Measurements from ENCODE around the gene EHMT2.
A peak's percentile ranks its signal among the peaks of the same experiment; 100 is the strongest.
"Not testable (repeated sequence)": the region's sequence is repeated elsewhere in the genome, so short reads cannot be mapped to it uniquely, and the experiment has no call there.

Gene EHMT2

GRCh38 chr6:31911826-31912585 lies 14.5 kb upstream of the EHMT2 start:
- no peak for DNase-seq

DNA sequence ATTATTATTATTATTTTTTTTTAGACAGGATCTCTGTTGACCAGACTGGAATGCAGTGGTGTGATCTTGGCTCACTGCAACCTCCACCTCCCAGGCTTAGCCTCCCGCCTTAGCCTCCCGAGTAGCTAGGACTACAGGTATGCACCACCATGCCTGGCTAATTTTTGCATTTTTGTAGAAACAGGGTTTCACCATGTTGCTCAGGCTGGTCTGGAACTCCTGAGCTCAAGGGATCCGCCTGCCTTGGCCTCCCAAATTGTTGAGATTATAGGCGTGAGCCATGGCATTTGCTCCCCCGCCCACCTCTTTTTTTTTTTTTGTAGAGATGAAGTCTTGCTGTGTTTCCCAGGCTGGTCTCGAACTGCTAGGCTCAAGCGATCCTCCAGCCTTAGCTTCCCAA lies 11.8 kb upstream of the EHMT2 start:
- not testable (repeated sequence) for DNase-seq

GRCh38 chr6:31908791-31909190 lies 11.3 kb upstream of the EHMT2 start:
- no peak for DNase-seq

- DNase-seq, result not testable (repeated sequence)
Measured at GRCh38 chr6:31908255-31908654, 10.8 kb upstream of the EHMT2 start.

DNA sequence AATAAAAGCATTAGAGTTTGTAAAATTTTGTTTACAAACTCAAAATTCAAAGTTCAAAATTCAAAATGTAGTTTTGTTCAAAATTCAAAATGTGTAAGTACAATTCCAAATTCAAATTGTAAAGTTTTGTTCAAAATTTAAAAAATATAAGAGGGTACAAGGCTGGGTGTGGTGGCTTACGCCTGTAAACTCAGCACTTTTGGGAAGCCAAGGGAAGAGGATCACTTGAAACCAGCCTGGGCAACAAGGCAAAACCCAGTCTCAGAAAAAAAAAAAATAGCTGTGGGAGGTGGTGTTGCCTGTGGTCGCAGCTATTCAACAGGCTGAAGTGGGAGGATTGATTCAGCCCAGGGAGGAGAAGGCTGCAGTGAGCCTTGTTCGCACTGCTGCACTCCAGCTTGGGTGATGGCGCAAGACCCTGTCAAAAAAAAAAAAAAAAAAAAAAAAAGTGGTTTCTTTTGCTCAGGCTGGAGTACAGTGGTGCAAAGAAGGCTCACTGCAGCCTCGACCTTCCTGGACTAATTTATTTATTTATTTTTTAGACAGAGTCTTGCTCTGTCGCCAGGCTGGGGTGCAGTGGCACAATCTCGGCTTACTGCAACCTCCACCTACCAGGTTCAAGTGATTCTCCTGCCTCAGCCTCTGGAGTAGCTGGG lies 9.8 kb upstream of the EHMT2 start:
- DNase-seq, result no peak

- not testable (repeated sequence) for DNase-seq
Measured at GRCh38 chr6:31906727-31907126, 9.2 kb upstream of the EHMT2 start.

- no peak for DNase-seq
Measured at GRCh38 chr6:31906122-31906521, 8.6 kb upstream of the EHMT2 start.

GRCh38 chr6:31905041-31905440 lies 7.5 kb upstream of the EHMT2 start:
- no peak for DNase-seq

GRCh38 chr6:31903957-31904356 lies 6.5 kb upstream of the EHMT2 start:
- no peak for DNase-seq

DNA sequence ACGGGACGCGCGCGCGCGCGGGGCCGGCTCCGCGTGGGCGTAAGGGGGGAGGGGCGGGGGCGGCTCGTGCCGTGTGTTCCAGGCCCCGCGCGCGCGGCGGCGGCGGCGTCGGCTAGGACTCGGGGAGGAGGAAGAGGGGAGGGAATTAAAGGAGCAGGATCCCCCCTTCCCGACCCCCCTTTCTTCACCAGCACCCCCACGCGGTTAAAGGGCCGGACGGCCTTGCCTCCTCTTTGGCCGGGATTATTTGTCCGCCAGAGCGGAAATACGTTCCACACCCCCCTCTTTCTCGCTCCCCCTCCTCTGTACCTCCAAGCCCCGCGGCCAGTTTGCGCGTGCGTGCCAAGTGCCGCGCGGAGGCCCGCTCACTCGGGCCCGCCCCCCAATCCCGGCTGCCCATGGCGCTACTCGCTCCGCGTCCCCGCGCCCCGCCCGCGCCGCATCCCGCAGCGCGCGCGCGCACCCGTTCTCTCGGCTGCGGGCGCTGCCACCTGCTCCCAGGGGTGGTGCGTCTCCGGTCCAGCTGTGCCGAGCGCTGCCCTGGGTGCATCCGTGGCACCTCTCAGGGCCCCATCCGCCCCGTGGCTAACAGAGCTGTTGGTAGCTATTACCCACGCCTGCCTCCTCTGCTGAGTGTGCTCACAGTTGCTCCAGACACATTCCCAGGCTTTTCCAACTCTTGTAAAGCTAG lies 4.6 kb upstream of the EHMT2 start, which contains the start of gene ZBTB12:
TSS of gene ZBTB12 (minus strand) at position 134 of the 691 bp plus-strand sequence. CDS start 781 bp downstream, outside the sequence.
- peak; percentile 73 to 94 for DNase-seq

- DNase-seq, result peak in 1 of 2 experiments; percentile 59
Measured at GRCh38 chr6:31901415-31901952, 4.0 kb upstream of the EHMT2 start.

- no peak for DNase-seq
Measured at GRCh38 chr6:31900917-31901414, 3.5 kb upstream of the EHMT2 start.

DNA sequence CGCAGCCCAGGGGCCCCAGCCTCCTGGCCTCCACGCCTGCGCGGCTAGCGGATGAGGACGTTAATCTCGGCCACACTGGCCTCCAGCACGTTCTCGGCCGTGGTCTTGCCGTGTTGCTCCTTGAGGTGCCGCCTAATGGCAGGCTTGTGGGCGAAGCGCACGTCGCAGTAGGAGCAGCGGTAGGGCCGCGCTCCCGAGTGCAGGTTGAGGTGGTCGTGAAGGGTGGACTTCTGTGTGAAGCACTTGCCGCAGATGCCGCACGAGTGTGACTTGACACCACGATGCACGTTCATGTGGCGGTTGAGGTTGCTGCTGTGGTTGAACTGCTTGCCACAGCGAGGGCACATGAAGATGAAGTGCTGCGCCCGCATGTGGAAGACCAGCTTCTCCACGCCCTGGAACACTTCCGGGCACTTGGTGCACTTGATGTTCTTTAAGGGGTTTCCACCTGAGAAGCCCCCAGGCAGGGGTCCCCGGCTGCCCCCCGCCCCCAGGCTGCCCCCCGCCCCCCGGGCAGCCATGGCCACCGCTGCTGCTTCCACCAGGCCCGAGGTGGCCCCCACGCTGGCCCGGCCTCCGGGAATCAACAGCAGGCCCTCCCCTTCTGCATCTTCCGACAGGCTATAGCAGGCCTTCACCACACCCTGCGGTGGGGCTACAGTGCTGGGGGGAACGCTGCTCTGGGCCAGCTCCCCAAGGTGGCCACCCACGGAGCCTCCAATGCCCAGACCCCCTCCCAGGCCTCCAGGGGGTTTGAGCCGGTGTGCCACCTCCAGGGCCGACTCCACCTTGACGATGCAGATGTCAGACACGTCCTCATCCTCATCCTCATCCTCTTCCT lies 2.6 kb upstream of the EHMT2 start:
- DNase-seq, result no peak

DNA sequence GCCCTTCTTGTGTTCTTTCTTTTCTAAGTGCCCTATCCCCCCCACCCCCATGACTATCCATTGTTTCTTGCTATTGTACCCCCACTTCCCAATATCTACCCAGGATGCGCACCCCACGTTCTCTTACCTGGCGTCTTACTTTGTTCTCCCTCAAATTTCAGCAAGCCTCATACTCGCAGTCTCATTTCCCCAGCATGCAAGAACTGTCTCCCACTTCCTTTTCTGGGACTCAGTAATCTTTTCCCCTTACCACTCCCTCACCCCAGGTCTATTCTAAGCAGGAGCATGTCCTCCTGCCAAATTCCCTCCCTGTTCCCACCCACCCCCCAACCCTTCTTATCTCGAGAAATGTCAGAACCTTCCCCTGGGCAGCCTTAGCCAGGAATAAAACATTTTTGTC lies 1.7 kb upstream of the EHMT2 start:
- no peak for DNase-seq

DNA sequence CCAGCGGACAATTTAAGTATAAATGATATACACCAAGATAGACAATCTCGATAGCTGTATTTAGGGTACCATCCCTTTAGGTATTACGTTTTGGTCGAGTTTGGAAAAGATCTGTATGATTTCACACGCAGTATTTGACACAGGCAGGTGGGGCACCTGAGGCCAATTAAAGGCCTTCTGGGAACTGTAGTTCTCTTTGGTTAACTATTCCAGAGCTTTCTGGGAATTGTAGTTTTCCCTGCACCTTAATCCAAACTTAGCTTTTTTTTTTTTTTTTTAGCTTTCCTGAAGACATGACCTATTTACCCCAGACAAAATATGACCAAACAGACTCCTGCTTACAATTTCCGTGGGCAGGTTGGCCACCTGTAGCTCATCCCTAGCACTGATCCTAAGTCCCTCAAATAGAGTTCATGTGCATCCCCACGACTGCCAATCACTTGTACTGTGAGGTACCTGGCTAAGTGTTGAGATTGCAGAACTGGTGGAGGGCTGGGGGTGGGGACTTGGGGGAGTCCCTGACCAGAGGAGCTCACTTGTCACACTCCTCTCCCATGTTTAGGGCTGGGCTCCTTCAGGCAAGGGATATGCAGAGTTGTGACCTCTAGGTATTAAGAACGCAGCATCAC lies 999 bp upstream of the EHMT2 start:
- peak in 1 of 2 experiments; percentile 52 for DNase-seq

- no peak for DNase-seq
Measured at GRCh38 chr6:31896856-31897611, 464 bp downstream of the EHMT2 start.

DNA sequence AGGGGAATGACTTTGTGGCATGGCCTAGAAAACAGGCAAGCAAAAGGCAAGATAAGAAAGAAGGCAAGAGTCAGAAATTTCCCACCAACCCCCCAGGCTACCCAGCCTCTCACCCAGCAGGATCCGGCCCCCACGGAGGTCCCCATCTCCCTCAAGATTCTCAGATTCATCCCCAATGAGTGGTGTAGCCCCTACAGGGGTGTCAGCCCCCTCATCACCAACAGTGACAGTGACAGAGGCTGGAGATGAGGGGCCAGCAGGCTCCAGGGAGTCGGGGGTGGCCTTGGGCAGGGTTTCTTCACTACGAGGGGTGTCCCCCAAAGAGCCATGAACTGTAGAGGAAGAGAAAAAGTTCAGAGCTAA lies 1.0 kb downstream of the EHMT2 start:
- DNase-seq, result no peak

GRCh38 chr6:31892821-31893220 lies 4.7 kb downstream of the EHMT2 start:
- no peak for DNase-seq

- no peak for DNase-seq
Measured at GRCh38 chr6:31889331-31889972, 8.0 kb downstream of the EHMT2 start.
